ENCODE results near the gene RNF183. TPM values are rescaled to one million over a fixed set of nuclear protein-coding genes. Genes with fewer than 3 reads are reported as not detected.

The RNF183 gene
- total RNA-seq, 6 experiments from 2014 or later = not detected

GRCh38 chr9:113293285-113293878 lies 9.8 kb downstream of the RNF183 start:
- no peak for DNase-seq
- Mint-ChIP-seq H3K4me3 (no peak overlapping the region), H3K4me1 (ENCODE audit: low read depth) (peaks cover 25% of the 10 kb centered on the region), H3K27me3 (ENCODE audit: insufficient read depth) (0 out of 2 replicates have a peak, but pooled peaks cover 2% of the 10 kb centered on the region), H3K36me3 (ENCODE audit: low read depth) (peaks cover 35% of the 10 kb centered on the region), H3K27ac (peak overlapping the region; percentile 66), H3K9me3 (no peaks in the 10 kb centered on the region)
- TF ChIP-seq CTCF (IDR thresholded peaks at IDR 0.05) = no peak

GRCh38 chr9:113290052-113290607 lies 13.0 kb downstream of the RNF183 start:
- no peak for DNase-seq
- no peak for TF ChIP-seq CTCF (IDR thresholded peaks at IDR 0.05)
- Mint-ChIP-seq H3K36me3 (ENCODE audit: low read depth) (peaks cover 46% of the 10 kb centered on the region), H3K9me3 (no peaks in the 10 kb centered on the region), H3K4me3 (no peak overlapping the region), H3K27ac (no peak overlapping the region), H3K4me1 (ENCODE audit: low read depth) (peaks cover 25% of the 10 kb centered on the region), H3K27me3 (ENCODE audit: insufficient read depth) (peaks cover 4% of the 10 kb centered on the region; the same call in 1 of the 2 replicates)

- peaks cover 54% of the 10 kb centered on the region for H3K36me3 Mint-ChIP-seq (ENCODE audit: low read depth)
- TF ChIP-seq CTCF (IDR thresholded peaks at IDR 0.05) = no peak
- H3K27me3 Mint-ChIP-seq (ENCODE audit: insufficient read depth) = peaks cover 4% of the 10 kb centered on the region; the same call in 1 of the 2 replicates
- no peak overlapping the region for H3K27ac Mint-ChIP-seq
- peaks cover 25% of the 10 kb centered on the region for H3K4me1 Mint-ChIP-seq (ENCODE audit: low read depth)
- no peak for DNase-seq
- H3K4me3 Mint-ChIP-seq = no peak overlapping the region
- no peaks in the 10 kb centered on the region for H3K9me3 Mint-ChIP-seq
Measured at GRCh38 chr9:113289091-113289490, 14.1 kb downstream of the RNF183 start.

- Mint-ChIP-seq H3K27me3 (ENCODE audit: insufficient read depth) (no peaks in the 10 kb centered on the region), H3K27ac (no peak overlapping the region; the same call in 1 of the 2 replicates), H3K4me3 (no peak overlapping the region), H3K9me3 (no peaks in the 10 kb centered on the region), H3K4me1 (ENCODE audit: low read depth) (peaks cover 10% of the 10 kb centered on the region; the same call in 1 of the 2 replicates), H3K36me3 (ENCODE audit: low read depth) (peaks cover 53% of the 10 kb centered on the region)
- no peak for DNase-seq
- TF ChIP-seq CTCF (IDR thresholded peaks at IDR 0.05) = no peak
Measured at GRCh38 chr9:113281356-113281755, 21.8 kb downstream of the RNF183 start.

- Mint-ChIP-seq H3K4me3 (no peak overlapping the region), H3K27ac (no peak overlapping the region), H3K9me3 (no peaks in the 10 kb centered on the region), H3K36me3 (ENCODE audit: low read depth) (peaks cover 43% of the 10 kb centered on the region), H3K4me1 (ENCODE audit: low read depth) (peaks cover 10% of the 10 kb centered on the region; the same call in 1 of the 2 replicates), H3K27me3 (ENCODE audit: insufficient read depth) (no peaks in the 10 kb centered on the region)
- no peak for DNase-seq
- no peak for TF ChIP-seq CTCF (IDR thresholded peaks at IDR 0.05)
Measured at GRCh38 chr9:113278840-113279239, 24.3 kb downstream of the RNF183 start.
